Uterus (tissue), 4 donors: Measurements from ENCODE around the gene KRTAP10-5. TPM values are rescaled to one million over a fixed set of nuclear protein-coding genes. Genes with fewer than 3 reads are reported as not detected.

ENCODE experiments used
- DNase-seq, 2 donors: peaks; one replicate each; pipeline ENCODE4 v3.0.0-alpha.2; 2019 to 2020
- H3K27ac ChIP-seq, 2 donors: fragments of 200-600 bp; sonication (generic); 1 replicate in 1 of 2; 2 replicates in 1 of 2; pipeline ENCODE4 v1.5.1; 2016 to 2018
- H3K27me3 ChIP-seq, 2 donors: fragments of 200-600 bp; sonication (generic); one replicate each; pipeline ENCODE4 v1.5.1; 2018 to 2019; ENCODE audit warnings: control low read depth in 1 of 2
- H3K36me3 ChIP-seq, 2 donors: fragments of 200-600 bp; sonication (generic); one replicate each; pipeline ENCODE4 v1.5.1; 2019; ENCODE audit warnings: control low read depth in 1 of 2
- H3K4me1 ChIP-seq, 2 donors: fragments of 200-600 bp; sonication (generic); one replicate each; pipeline ENCODE4 v1.5.1; 2018 to 2019; ENCODE audit warnings: control low read depth in 1 of 2
- H3K4me3 ChIP-seq, 2 donors: fragments of 200-600 bp; sonication (generic); 1 replicate in 1 of 2; 2 replicates in 1 of 2; pipeline ENCODE4 v1.5.1; 2018 to 2019; ENCODE audit warnings: mild to moderate bottlenecking in 1 of 2
- H3K9me3 ChIP-seq, 2 donors: fragments of 200-600 bp; sonication (generic); one replicate each; pipeline ENCODE4 v1.5.1; 2019; ENCODE audit warnings: control low read depth in 1 of 2
- CTCF ChIP-seq, 4 experiments: fragments of 200-600 bp in 2 of 4; fragments of 450-650 bp in 2 of 4; sonication (generic) in 2 of 4; IDR thresholded peaks; one replicate each; pipeline ENCODE4 v1.5.1; 2016 to 2019; ENCODE audit warnings: antibody characterized with exemption in 4 of 4, mild to moderate bottlenecking in 2 of 4, moderate library complexity in 1 of 4
- POLR2A ChIP-seq, 2 donors: fragments of 450-650 bp; IDR thresholded peaks; one replicate each; pipeline ENCODE4 v1.6.1; 2016; ENCODE audit warnings: antibody characterized with exemption in 2 of 2, mild to moderate bottlenecking in 1 of 2, moderate library complexity in 1 of 2
- intact Hi-C: fragments of 100-400 bp; cut with DNase I; formaldehyde crosslinking; loops from one replicate; pipeline ENCODE4 v1.15.1; 2023; ENCODE audit warnings: low total_unique reads
- total RNA-seq, 4 donors: library from RNA; depleted of rRNA in 3 of 4; stranded (reverse); fragments of >200 nt in 3 of 4; gene quantifications; one replicate each; pipeline versions ENCODE4 v1.1.0 to v1.2.4, GENCODE V29; 2014 to 2023
- donor health status: DM: yes; HTN: yes; CAD: no.

The KRTAP10-5 gene
- total RNA-seq, 4 donors from 2014 or later, result not detected

GRCh38 chr21:44568261-44568660 is 12.1 kb downstream of the KRTAP10-5 start:
- H3K4me1 ChIP-seq, result no peaks in the 10 kb centered on the region
- H3K4me3 ChIP-seq, result no peak overlapping the region
- no peaks in the 10 kb centered on the region for H3K36me3 ChIP-seq
- DNase-seq, result no peak
- TF ChIP-seq POLR2A (IDR thresholded peaks at IDR 0.05), result no peak
- TF ChIP-seq CTCF (IDR thresholded peaks at IDR 0.05), result no peak
- H3K9me3 ChIP-seq, result no peaks in the 10 kb centered on the region
- H3K27ac ChIP-seq, result no peak overlapping the region
- intact Hi-C loops, result no loop called here
- no peaks in the 10 kb centered on the region for H3K27me3 ChIP-seq

GRCh38 chr21:44567481-44568171 is 12.8 kb downstream of the KRTAP10-5 start:
- intact Hi-C loops, result no loop called here
- Histone ChIP-seq H3K4me3 (no peak overlapping the region), H3K9me3 (peaks cover 0 to under 1% of the 10 kb centered on the region in 2 donors), H3K27ac (no peak overlapping the region), H3K4me1 (no peaks in the 10 kb centered on the region), H3K36me3 (no peaks in the 10 kb centered on the region), H3K27me3 (no peaks in the 10 kb centered on the region)
- TF ChIP-seq POLR2A (IDR thresholded peaks at IDR 0.05) (no peak), CTCF (IDR thresholded peaks at IDR 0.05) (no peak)
- DNase-seq, result no peak

GRCh38 chr21:44566403-44566802 is 14.0 kb downstream of the KRTAP10-5 start:
- H3K27me3 ChIP-seq, result no peaks in the 10 kb centered on the region
- H3K4me3 ChIP-seq, result no peak overlapping the region

GRCh38 chr21:44564886-44565598 is 15.4 kb downstream of the KRTAP10-5 start:
- no peak for DNase-seq
- H3K4me1 ChIP-seq, result no peaks in the 10 kb centered on the region
- intact Hi-C loops, result no loop called here

More at GRCh38 chr21:44566403-44566802, 14.0 kb downstream of the KRTAP10-5 start:
- TF ChIP-seq POLR2A (IDR thresholded peaks at IDR 0.05) (no peak), CTCF (IDR thresholded peaks at IDR 0.05) (no peak)
- H3K9me3 ChIP-seq, result peaks cover 0 to 3% of the 10 kb centered on the region in 2 donors
- H3K27ac ChIP-seq, result no peak overlapping the region
- no peaks in the 10 kb centered on the region for H3K36me3 ChIP-seq
- intact Hi-C loops, result no loop called here
- H3K4me1 ChIP-seq, result no peaks in the 10 kb centered on the region
- DNase-seq, result no peak

More at GRCh38 chr21:44564886-44565598, 15.4 kb downstream of the KRTAP10-5 start:
- no peaks in the 10 kb centered on the region for H3K36me3 ChIP-seq
- H3K4me3 ChIP-seq, result no peak overlapping the region
- no peak overlapping the region for H3K27ac ChIP-seq
- peaks cover 0 to 3% of the 10 kb centered on the region in 2 donors for H3K9me3 ChIP-seq
- H3K27me3 ChIP-seq, result no peaks in the 10 kb centered on the region
- TF ChIP-seq POLR2A (IDR thresholded peaks at IDR 0.05) (no peak), CTCF (IDR thresholded peaks at IDR 0.05) (no peak)
